ENCODE measurements around the gene GIMAP5.

The GIMAP5 gene

GRCh38 chr7:150781961-150782360 is 44.7 kb downstream of the GIMAP5 start:
- H3K4me3 ChIP-seq (ENCODE audit: low read depth, low read length), result no peak overlapping the region

GRCh38 chr7:150784120-150784736 is 47.0 kb downstream of the GIMAP5 start:
- no peak overlapping the region for H3K4me3 ChIP-seq (ENCODE audit: low read depth, low read length)
- no peak for TF ChIP-seq CTCF (IDR thresholded peaks at IDR 0.05; ENCODE audit: borderline replicate concordance, insufficient read depth, low read depth, low read length)

More at GRCh38 chr7:150781961-150782360, 44.7 kb downstream of the GIMAP5 start:
- no peak for TF ChIP-seq CTCF (IDR thresholded peaks at IDR 0.05; ENCODE audit: borderline replicate concordance, insufficient read depth, low read depth, low read length)

GRCh38 chr7:150784954-150785353 is 47.7 kb downstream of the GIMAP5 start:
- no peak overlapping the region for H3K4me3 ChIP-seq (ENCODE audit: low read depth, low read length)
- TF ChIP-seq CTCF (IDR thresholded peaks at IDR 0.05; ENCODE audit: borderline replicate concordance, insufficient read depth, low read depth, low read length), result no peak

- no peak for TF ChIP-seq CTCF (IDR thresholded peaks at IDR 0.05; ENCODE audit: borderline replicate concordance, insufficient read depth, low read depth, low read length)
- no peak overlapping the region for H3K4me3 ChIP-seq (ENCODE audit: low read depth, low read length)
These were observed 50.4 kb downstream of the GIMAP5 start for GRCh38 chr7:150787321-150788281.

GRCh38 chr7:150788474-150789269 is 51.5 kb downstream of the GIMAP5 start:
- no peak overlapping the region for H3K4me3 ChIP-seq (ENCODE audit: low read depth, low read length)
- TF ChIP-seq CTCF (IDR thresholded peaks at IDR 0.05; ENCODE audit: borderline replicate concordance, insufficient read depth, low read depth, low read length), result no peak

GRCh38 chr7:150790416-150791075 is 53.3 kb downstream of the GIMAP5 start:
- no peak overlapping the region for H3K4me3 ChIP-seq (ENCODE audit: low read depth, low read length)
- TF ChIP-seq CTCF (IDR thresholded peaks at IDR 0.05; ENCODE audit: borderline replicate concordance, insufficient read depth, low read depth, low read length), result no peak
